Aorta (tissue), 5 donors: ENCODE measurements around the gene EDIL3. TPM values are rescaled to one million over a fixed set of nuclear protein-coding genes. Genes with fewer than 3 reads are reported as not detected.

ENCODE experiments used
- ATAC-seq: fragments of 200-7000 bp; cut with Tn5 transposase; one replicate; pipeline ENCODE4 v1.9.1; 2022; ENCODE audit warnings: moderate library complexity; ENCODE audit not compliant: low FRiP score
- DNase-seq, 2 donors: peaks; one replicate each; pipeline ENCODE4 v3.0.0-alpha.2; 2020
- H3K27ac ChIP-seq, 2 donors: one replicate each; pipeline ENCODE4 v1.5.1; 2013; ENCODE audit warnings: low read length in 2 of 2, mild to moderate bottlenecking in 2 of 2, moderate library complexity in 2 of 2, control low read depth in 1 of 2, inconsistent platforms in 1 of 2, low read depth in 1 of 2
- H3K27me3 ChIP-seq, 2 donors: one replicate each; pipeline ENCODE4 v1.6.1; 2013; ENCODE audit warnings: control low read depth in 1 of 2, low read length in 1 of 2, mild to moderate bottlenecking in 1 of 2, moderate library complexity in 1 of 2; ENCODE audit not compliant: insufficient read depth in 2 of 2, control insufficient read depth in 1 of 2
- H3K36me3 ChIP-seq, 2 donors: one replicate each; pipeline ENCODE4 v1.6.1; 2013; ENCODE audit warnings: control low read depth in 1 of 2, low read length in 1 of 2, mild to moderate bottlenecking in 1 of 2; ENCODE audit not compliant: insufficient read depth in 2 of 2, control insufficient read depth in 1 of 2
- H3K4me1 ChIP-seq, 2 donors: one replicate each; pipeline ENCODE4 v1.6.1; 2013; ENCODE audit warnings: low read length in 2 of 2, control low read depth in 1 of 2, mild to moderate bottlenecking in 1 of 2, moderate library complexity in 1 of 2; ENCODE audit not compliant: insufficient read depth in 2 of 2, control insufficient read depth in 1 of 2
- H3K4me3 ChIP-seq, 2 donors: one replicate each; pipeline ENCODE4 v1.5.1; 2013; ENCODE audit warnings: low read length in 2 of 2, control low read depth in 1 of 2, mild to moderate bottlenecking in 1 of 2
- H3K9me3 ChIP-seq: one replicate; pipeline ENCODE4 v1.6.1; 2013; ENCODE audit warnings: mild to moderate bottlenecking, low read length; ENCODE audit not compliant: control insufficient read depth
- WGBS, 2 donors: extraction: QIAGEN DNeasy Blood & Tissue Kit; methylation state at CpG; one replicate each; pipeline ENCODE4 v1.1.7; 2013; 5-methylcytosine and 5-hydroxymethylcytosine counted together
- intact Hi-C, 2 donors: fragments of 100-400 bp; cut with DNase I; formaldehyde crosslinking; loops; one replicate each; pipeline versions ENCODE4 v1.14.2 to v1.15.0; 2022
- polyA plus RNA-seq, 2 donors: library from polyadenylated mRNA; stranded (reverse); fragments of 200-250 nt; gene quantifications; one replicate each; pipeline ENCODE4 v1.2.3, GENCODE V29; 2013
- total RNA-seq, 2 donors: library from RNA; stranded (reverse); fragmentation: NEBNext Ultra II Directional; extraction: Animal tissue kit (Norgen Biotek cat#: 25700); gene quantifications; one replicate each; pipeline ENCODE4 v1.2.1, GENCODE V29; 2021
- donor health status: healthy with polysubstance abuse.
- donor health status: Bipolar disorder and iron deficiency.
- donor health status: DM: no; HTN: no; CAD: no.
- donor health status: DM: no; HTN: no; CAD: no.
- donor health status: DM: yes; HTN: yes; CAD: no.

EDIL3 gene
- total and polyA plus RNA-seq, 4 donors: 50.0 to 205 (median 122) TPM

DNA sequence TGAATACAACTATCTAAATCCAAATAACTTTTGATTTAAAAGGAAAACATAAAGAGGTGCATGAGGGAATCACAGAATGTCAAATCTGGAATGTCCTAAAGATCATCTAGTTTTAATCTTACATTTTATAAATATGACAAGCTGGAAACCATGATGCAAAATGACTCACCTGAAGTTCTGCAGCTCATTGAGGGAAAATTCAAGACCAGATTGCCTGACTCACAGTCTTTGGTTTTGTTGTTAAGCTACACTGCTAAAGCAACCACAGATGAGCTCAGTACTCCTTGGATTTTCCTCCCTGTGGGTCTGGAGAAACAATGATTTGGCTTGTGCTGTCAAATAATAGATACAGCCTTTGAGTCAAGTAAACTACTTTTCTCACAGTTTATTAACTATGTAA, 19.1 kb upstream of the EDIL3 start:
- Histone ChIP-seq H3K27ac (no peak overlapping the region), H3K36me3 (no peaks in the 10 kb centered on the region), H3K27me3 (no peaks in the 10 kb centered on the region), H3K4me3 (no peak overlapping the region), H3K4me1 (no peaks in the 10 kb centered on the region), H3K9me3 (no peaks in the 10 kb centered on the region)
- DNase-seq (no peak), ATAC-seq (no peak)
- intact Hi-C loops: no loop called here

- DNase-seq: no peak
- no peak overlapping the region for H3K4me3 ChIP-seq
- H3K4me1 ChIP-seq: peaks cover 0 to 4% of the 10 kb centered on the region in 2 donors
- H3K9me3 ChIP-seq: no peaks in the 10 kb centered on the region
- H3K27ac ChIP-seq: no peak overlapping the region
- ATAC-seq: no peak
- H3K36me3 ChIP-seq: no peaks in the 10 kb centered on the region
- intact Hi-C loops: no loop called here
- no peaks in the 10 kb centered on the region for H3K27me3 ChIP-seq
- WGBS, 2 donors: 84 to 85% methylated on average over 1 of the region's 1 CpG
Measured at GRCh38 chr5:84397385-84397784, 12.7 kb upstream of the EDIL3 start.

- intact Hi-C loops: no loop called here
- peak; percentile 58 to 82 for DNase-seq
Measured at GRCh38 chr5:84393969-84394368, 9.3 kb upstream of the EDIL3 start.

GRCh38 chr5:84392836-84393235, 8.2 kb upstream of the EDIL3 start:
- intact Hi-C loops: no loop called here
- H3K4me3 ChIP-seq: no peak overlapping the region
- H3K9me3 ChIP-seq: no peaks in the 10 kb centered on the region
- ATAC-seq (no peak), DNase-seq (no peak)
- no peaks in the 10 kb centered on the region for H3K36me3 ChIP-seq
- WGBS, 2 donors: 94 to 95% methylated on average over 2 of the region's 2 CpGs
- H3K27me3 ChIP-seq: no peaks in the 10 kb centered on the region
- peaks cover 0 to 4% of the 10 kb centered on the region in 2 donors for H3K4me1 ChIP-seq
- H3K27ac ChIP-seq: no peak overlapping the region

More at GRCh38 chr5:84393969-84394368, 9.3 kb upstream of the EDIL3 start:
- WGBS, 2 donors: 27 to 37% methylated on average over 6 of the region's 6 CpGs
- H3K27ac ChIP-seq: peak overlapping the region in 1 of 2 donors; percentile 80
- peak; percentile 78 for ATAC-seq
- H3K36me3 ChIP-seq: no peaks in the 10 kb centered on the region
- H3K9me3 ChIP-seq: no peaks in the 10 kb centered on the region
- H3K4me3 ChIP-seq: no peak overlapping the region
- peaks cover 0 to 4% of the 10 kb centered on the region in 2 donors for H3K4me1 ChIP-seq
- H3K27me3 ChIP-seq: no peaks in the 10 kb centered on the region

DNA sequence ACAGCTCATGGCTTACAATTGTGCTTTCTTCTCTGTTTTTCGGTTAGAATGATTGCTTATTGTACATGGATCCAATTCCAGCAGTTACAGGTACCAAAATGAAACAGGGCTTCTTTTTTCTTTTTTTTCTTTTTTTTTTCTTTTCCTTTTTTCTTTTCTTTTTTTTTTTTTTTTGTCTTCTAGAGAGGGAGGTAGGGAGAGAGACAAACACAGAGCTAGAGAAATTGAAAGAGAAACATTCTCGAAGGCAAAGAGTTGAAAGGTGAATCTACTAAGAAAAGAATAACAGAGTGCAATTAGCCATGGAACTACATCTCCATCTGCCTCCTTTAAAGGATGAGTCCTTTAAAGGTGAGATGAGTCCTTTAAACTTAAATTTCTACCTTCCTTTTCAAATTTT, 1.0 kb upstream of the EDIL3 start:
- intact Hi-C loops: no loop called here
- WGBS, 2 donors: 39 to 55% methylated on average over 2 of the region's 2 CpGs

DNA sequence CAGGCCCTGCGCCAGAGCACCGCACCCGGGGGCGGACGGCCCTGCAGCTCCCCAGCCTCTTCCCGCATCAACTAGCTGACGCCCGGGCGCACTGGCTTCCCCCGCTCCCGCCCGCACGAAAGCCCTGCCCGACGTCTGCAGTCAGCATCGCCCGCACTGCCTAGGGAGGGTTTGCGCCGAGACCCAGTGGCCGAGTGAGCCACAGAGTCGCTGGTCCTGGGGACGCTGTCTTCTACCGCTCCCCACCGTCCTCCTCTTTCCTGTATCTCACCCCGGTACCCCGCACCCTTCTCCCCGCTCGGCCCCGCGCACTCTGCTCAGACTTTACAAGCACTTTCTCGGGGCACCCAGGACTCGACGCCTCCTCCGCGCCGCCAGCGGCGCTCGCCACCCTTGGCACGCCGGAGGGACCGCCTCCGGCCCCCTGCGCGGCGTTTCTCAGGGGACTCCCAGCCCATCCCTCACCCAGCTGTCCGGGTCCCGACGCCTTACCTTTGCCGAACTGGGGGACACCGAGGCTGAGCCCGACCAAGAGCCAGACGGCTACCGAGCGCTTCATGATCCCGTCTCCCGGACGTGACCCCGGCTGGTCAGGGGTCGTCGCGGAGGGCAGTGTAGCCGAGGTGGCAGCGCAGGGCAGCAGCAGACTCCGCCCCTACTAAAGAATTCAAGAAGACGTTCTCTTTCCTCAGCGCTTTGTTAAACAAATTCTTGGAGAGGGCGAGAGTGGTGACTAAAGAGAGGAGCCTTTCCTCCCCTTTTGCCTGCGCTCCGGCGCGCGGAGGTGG, 670 bp downstream of the EDIL3 start:
- Histone ChIP-seq H3K27ac (peak overlapping the region; percentile 72), H3K4me3 (peak overlapping the region; percentile 67 to 93), H3K4me1 (no peaks in the 10 kb centered on the region), H3K27me3 (no peaks in the 10 kb centered on the region), H3K9me3 (no peaks in the 10 kb centered on the region), H3K36me3 (no peaks in the 10 kb centered on the region)
- 1% methylated on average over 71 to 73 of the region's 73 CpGs for WGBS, 2 donors
- ATAC-seq: peak; percentile 56
- intact Hi-C loops: loop anchor here (5.0 kb wide), 4 partner anchors 92 to 662 kb away; partner anchors contain the start of gene HAPLN1 (in 1 of the 2)
- peak; percentile 62 to 85 for DNase-seq

More for the DNA sequence above, 1.0 kb upstream of the EDIL3 start:
- Histone ChIP-seq H3K4me3 (peak overlapping the region; percentile 67 to 93), H3K9me3 (no peaks in the 10 kb centered on the region), H3K36me3 (no peaks in the 10 kb centered on the region), H3K4me1 (no peaks in the 10 kb centered on the region), H3K27ac (no peak overlapping the region), H3K27me3 (no peaks in the 10 kb centered on the region)
- DNase-seq: no peak
- no peak for ATAC-seq

DNA sequence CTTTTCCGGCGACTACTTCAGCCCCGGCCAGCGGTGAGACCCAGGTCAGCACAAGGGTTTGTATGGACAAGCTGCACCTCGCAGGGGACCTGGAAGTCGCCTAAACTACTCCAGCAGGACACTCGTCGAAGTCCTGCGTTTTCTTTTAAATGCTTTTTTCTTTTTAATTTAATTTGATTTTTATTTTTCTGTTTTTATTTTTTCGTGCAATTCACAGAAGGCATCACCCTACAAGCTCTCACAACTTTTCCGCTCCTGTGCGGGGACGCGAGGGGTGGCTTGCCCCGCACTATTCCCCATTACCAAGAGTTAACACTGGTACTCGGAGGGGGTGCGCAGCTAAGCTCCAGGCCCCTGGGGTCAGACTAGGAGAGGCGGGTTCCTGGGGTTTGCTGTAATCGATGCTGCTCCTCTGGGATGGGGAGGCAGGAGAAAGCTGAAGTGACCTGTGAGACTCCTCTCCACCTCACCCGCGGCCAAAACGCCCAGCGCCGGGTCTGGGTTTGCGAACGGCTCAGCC, 1.3 kb downstream of the EDIL3 start:
- H3K27ac ChIP-seq: peak overlapping the region; percentile 72 to 89
- H3K4me3 ChIP-seq: peak overlapping the region; percentile 67 to 93
- ATAC-seq: peak; percentile 5
- intact Hi-C loops: loop anchor here (5.0 kb wide), 4 partner anchors 91 to 661 kb away; partner anchors contain the start of gene HAPLN1 (in 1 of the 2)
- no peaks in the 10 kb centered on the region for H3K9me3 ChIP-seq
- H3K27me3 ChIP-seq: no peaks in the 10 kb centered on the region
- peak in 1 of 2 donors; percentile 41 for DNase-seq
- no peaks in the 10 kb centered on the region for H3K36me3 ChIP-seq
- WGBS, 2 donors: 2% methylated on average over 26 of the region's 26 CpGs
- H3K4me1 ChIP-seq: peaks cover 0 to under 1% of the 10 kb centered on the region in 2 donors

DNA sequence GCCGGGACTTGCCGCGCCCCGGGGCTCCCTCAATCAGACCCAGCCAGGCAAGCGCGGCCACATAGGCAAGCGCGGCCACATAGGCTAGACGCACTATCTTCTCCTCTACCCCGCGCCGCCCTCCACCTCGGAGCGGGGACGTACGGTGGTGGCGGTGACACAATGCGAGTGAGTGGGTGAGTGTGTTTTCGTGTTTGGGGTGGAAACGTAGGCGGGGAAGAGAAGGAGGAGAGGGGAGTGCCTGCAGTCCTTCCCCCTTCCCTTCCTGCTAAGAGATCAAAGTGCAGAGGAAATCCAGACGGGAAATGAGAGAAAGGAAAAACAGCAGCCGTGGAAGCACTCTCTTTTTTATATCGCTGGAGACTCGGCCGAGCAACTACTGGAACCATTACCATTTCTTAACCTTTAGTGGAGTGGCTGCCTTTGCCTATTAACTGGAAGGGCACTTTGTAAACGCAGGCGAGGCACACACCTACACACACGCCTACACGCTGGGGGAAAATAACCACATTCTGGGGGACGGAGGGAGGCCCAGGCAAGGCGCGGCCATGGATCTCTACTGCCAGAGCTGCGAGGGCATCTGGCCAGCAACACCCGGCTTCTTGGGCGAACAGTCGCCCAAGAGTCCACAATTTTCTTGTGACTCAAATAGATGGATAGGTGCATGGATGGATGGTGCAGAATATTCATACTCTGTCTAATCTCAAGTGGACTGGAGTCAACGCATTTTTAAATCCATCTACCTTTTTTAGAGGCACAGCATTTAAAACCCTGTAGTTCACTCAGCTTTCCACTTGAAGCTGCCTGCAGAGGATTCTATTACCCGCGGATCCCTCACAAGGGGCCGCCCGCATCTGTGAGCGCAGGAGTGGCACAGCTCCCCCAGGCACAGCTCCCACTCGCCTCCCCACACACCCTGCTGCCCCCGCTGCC, 2.1 kb downstream of the EDIL3 start:
- Histone ChIP-seq H3K4me3 (peak overlapping the region; percentile 67 to 93), H3K4me1 (peaks cover 0 to 3% of the 10 kb centered on the region in 2 donors), H3K27me3 (no peaks in the 10 kb centered on the region), H3K27ac (peak overlapping the region; percentile 37 to 89), H3K36me3 (no peaks in the 10 kb centered on the region), H3K9me3 (no peaks in the 10 kb centered on the region)
- intact Hi-C loops: loop anchor here (5.0 kb wide), 4 partner anchors 90 to 660 kb away; partner anchors contain the start of gene HAPLN1 (in 1 of the 2)
- DNase-seq (peak; percentile 57 to 81), ATAC-seq (peak; percentile 65)
- 1% methylated on average over 45 of the region's 45 CpGs for WGBS, 2 donors
